HUES64 (cell line): Measurements from ENCODE around the gene AKNAD1.

Experiments
- H3K27ac ChIP-seq: 2 replicates; pipeline ENCODE4 v1.7.0; 2013; ENCODE audit warnings: low read depth, low read length, inconsistent platforms
- H3K27me3 ChIP-seq: 2 replicates; pipeline ENCODE4 v1.6.1; 2013; ENCODE audit warnings: mild to moderate bottlenecking, low read length; ENCODE audit not compliant: insufficient read depth
- H3K36me3 ChIP-seq: 2 replicates; pipeline ENCODE4 v1.6.1; 2013; ENCODE audit warnings: mild to moderate bottlenecking, low read length; ENCODE audit not compliant: insufficient read depth
- H3K4me1 ChIP-seq: 2 replicates; pipeline ENCODE4 v1.6.1; 2013; ENCODE audit warnings: mild to moderate bottlenecking, low read length, moderate library complexity; ENCODE audit not compliant: insufficient read depth
- H3K4me3 ChIP-seq: 2 replicates; pipeline ENCODE4 v1.5.1; 2013; ENCODE audit warnings: mild to moderate bottlenecking, low read length, moderate library complexity
- H3K9ac ChIP-seq: 2 replicates; pipeline ENCODE4 v1.6.1; 2013; ENCODE audit warnings: mild to moderate bottlenecking, low read depth, low read length
- H3K9me3 ChIP-seq: 2 replicates; pipeline ENCODE4 v1.6.1; 2013; ENCODE audit warnings: low read depth, low read length; ENCODE audit not compliant: insufficient read depth
- WGBS: fragments of 150-250, 120-280 bp; methylation state at CpG from one replicate; pipeline ENCODE4 v1.1.7; 2013; ENCODE audit warnings: missing lambda C conversion rate; 5-methylcytosine and 5-hydroxymethylcytosine counted together

Gene AKNAD1

DNA sequence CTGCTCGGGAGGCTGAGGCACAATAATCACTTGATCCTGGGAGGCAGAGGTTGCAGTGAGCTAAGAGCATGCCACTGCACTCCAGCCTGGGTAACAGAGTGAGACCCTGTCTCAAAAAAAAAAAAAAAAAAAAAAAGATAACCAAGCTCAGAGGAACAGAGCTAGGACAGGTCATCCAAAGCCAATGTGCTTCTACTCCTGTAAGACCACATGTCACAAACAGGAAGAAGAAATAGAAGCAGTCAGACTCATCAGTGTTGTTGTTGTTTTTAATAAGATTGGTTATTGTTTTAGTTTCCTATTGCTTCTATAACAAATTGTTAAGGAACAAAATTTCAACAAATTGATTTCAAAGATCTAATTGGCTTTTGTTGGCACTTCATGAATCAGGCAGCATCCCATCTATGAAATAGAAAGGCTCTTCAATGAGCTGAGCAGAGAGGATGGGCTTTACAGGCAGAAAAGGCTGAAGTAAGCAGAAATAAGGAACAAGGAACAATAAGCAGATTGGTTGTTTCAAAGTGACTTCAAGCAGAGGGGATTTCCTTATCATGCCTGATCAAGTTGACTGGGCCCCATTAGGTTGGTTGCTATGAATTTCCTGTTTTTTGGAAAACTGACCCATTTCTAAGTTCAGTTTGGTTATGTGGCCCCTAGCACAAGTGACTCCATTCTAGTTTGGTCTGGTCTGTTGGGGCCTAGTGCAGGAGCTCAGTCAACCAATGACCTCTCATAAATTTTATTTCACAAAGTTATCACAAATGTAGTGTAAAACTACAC lies 6.0 kb upstream of the AKNAD1 start:
- H3K9me3 ChIP-seq: no peaks in the 10 kb centered on the region
- H3K27me3 ChIP-seq: no peaks in the 10 kb centered on the region
- 83% methylated on average over 1 of the region's 1 CpG for WGBS
- H3K4me1 ChIP-seq: no peaks in the 10 kb centered on the region; the same call in 1 of the 2 replicates
- H3K36me3 ChIP-seq: no peaks in the 10 kb centered on the region
- H3K9ac ChIP-seq: no peak overlapping the region
- H3K27ac ChIP-seq: no peak overlapping the region
- H3K4me3 ChIP-seq: no peak overlapping the region

GRCh38 chr1:108862017-108862610 lies 5.2 kb upstream of the AKNAD1 start:
- no peaks in the 10 kb centered on the region for H3K27me3 ChIP-seq
- WGBS: 91% methylated on average over 6 of the region's 7 CpGs
- H3K4me1 ChIP-seq: no peaks in the 10 kb centered on the region; the same call in 1 of the 2 replicates
- no peak overlapping the region for H3K9ac ChIP-seq
- H3K4me3 ChIP-seq: no peak overlapping the region
- H3K36me3 ChIP-seq: no peaks in the 10 kb centered on the region
- H3K9me3 ChIP-seq: no peaks in the 10 kb centered on the region
- H3K27ac ChIP-seq: no peak overlapping the region

DNA sequence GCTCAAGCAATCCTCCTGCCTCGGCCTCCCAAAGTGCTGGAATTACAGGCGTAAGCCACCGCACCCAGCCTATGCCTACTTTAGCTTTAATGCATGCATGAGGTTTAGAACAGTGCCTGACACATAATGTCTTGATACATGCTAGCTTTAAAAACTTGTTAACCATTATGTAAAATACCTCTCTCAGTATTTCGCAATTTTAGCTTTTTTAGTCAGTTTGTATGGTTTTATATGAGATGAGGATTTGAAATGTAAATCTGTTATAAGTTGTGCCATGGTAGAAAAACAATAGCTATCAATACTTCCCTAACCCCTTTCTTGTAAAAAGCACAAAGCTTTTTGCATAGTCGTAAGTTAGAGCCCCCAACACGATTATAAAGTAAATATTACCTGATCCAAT lies 4.7 kb upstream of the AKNAD1 start:
- Histone ChIP-seq H3K4me1 (no peaks in the 10 kb centered on the region; the same call in 1 of the 2 replicates), H3K36me3 (no peaks in the 10 kb centered on the region), H3K27ac (no peak overlapping the region), H3K9ac (no peak overlapping the region), H3K9me3 (no peaks in the 10 kb centered on the region), H3K4me3 (no peak overlapping the region), H3K27me3 (no peaks in the 10 kb centered on the region)
- WGBS: 98% methylated on average over 5 of the region's 6 CpGs

DNA sequence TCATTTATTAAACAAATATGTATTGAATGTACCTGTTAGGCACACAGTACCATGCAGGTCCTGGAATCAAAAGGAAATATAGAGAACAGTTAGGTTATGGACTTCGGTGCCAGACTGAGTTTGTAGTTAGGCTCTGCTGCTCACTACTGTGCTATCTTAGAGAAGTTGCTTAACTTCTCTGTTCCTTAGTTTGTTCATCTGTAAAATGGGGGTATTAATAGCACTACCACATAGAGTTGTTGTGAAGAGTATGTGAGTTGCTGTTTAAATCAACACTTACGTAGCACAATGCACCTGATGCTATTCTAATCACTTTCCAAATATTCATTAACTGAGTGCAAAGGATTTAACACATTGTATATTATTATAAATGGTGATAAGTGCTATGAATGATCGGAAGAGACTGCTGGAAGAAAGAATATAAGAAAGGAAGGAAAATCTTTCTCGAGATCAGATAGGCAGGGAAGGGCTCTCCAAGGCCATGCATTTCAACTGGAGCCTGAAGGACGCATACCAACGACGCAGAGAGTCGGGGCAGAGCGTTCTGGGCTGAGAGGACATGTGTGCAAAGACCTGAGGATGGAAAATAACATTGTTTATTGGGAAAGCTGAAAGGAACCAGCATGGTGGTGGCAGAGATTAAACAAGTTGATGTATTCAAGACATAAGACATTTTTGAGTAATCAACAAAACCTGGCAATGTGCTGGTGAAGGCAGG lies 3.5 kb upstream of the AKNAD1 start:
- no peaks in the 10 kb centered on the region for H3K36me3 ChIP-seq
- 91% methylated on average over 8 of the region's 9 CpGs for WGBS
- no peaks in the 10 kb centered on the region; the same call in 1 of the 2 replicates for H3K4me1 ChIP-seq
- H3K27me3 ChIP-seq: no peaks in the 10 kb centered on the region
- H3K9me3 ChIP-seq: no peaks in the 10 kb centered on the region
- H3K27ac ChIP-seq: no peak overlapping the region
- no peak overlapping the region for H3K4me3 ChIP-seq
- H3K9ac ChIP-seq: no peak overlapping the region

DNA sequence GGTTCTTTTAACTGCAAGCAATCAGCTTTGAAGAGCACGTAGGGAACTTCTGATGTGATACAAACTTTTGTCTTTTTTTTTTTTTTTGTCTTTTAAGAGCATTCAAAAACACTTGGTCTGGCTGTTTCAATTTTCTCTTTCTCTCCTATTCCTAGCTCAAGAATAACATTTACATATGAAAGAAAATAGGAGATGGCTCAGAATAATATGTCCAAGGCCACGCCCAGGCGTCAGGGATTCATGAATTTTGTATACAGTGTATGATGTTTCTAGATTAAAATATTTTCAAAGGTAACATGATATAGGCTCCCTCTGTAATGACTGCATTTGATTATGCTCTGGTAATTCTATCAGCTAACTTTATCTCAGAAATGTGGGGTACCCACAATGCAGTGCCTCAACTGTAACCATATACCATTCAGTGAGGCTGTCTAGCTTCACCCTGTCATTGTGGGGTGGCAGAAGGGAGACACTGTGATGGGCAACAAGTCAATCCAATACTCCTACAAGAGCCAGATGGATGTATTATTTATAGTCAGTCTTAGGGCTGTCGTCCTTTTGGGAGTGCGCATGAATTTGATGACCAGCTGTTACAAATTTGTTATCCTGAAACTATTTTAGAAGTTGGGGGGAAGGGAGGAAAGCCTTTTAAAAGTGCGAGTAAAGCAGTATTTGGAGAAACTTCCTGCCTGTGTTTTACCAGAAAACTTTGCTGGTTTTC lies 1.5 kb upstream of the AKNAD1 start:
- Histone ChIP-seq H3K36me3 (no peaks in the 10 kb centered on the region), H3K27ac (no peak overlapping the region), H3K4me3 (no peak overlapping the region), H3K9me3 (no peaks in the 10 kb centered on the region), H3K9ac (no peak overlapping the region), H3K4me1 (no peaks in the 10 kb centered on the region; the same call in 1 of the 2 replicates), H3K27me3 (no peaks in the 10 kb centered on the region)
- 88% methylated on average over 6 of the region's 6 CpGs for WGBS

GRCh38 chr1:108854221-108855019 lies 2.5 kb downstream of the AKNAD1 start:
- Histone ChIP-seq H3K4me3 (no peak overlapping the region), H3K4me1 (no peaks in the 10 kb centered on the region; the same call in 1 of the 2 replicates), H3K9ac (no peak overlapping the region), H3K27ac (no peak overlapping the region), H3K27me3 (no peaks in the 10 kb centered on the region), H3K9me3 (no peaks in the 10 kb centered on the region), H3K36me3 (no peaks in the 10 kb centered on the region)
- 91% methylated on average over 2 of the region's 3 CpGs for WGBS

GRCh38 chr1:108852221-108852975 lies 4.5 kb downstream of the AKNAD1 start:
- H3K4me1 ChIP-seq: no peaks in the 10 kb centered on the region
- no peak overlapping the region for H3K4me3 ChIP-seq
- no peaks in the 10 kb centered on the region for H3K9me3 ChIP-seq
- no peak overlapping the region for H3K9ac ChIP-seq
- 92% methylated on average over 7 of the region's 7 CpGs for WGBS
- no peak overlapping the region for H3K27ac ChIP-seq
- H3K36me3 ChIP-seq: no peaks in the 10 kb centered on the region
- no peaks in the 10 kb centered on the region for H3K27me3 ChIP-seq

DNA sequence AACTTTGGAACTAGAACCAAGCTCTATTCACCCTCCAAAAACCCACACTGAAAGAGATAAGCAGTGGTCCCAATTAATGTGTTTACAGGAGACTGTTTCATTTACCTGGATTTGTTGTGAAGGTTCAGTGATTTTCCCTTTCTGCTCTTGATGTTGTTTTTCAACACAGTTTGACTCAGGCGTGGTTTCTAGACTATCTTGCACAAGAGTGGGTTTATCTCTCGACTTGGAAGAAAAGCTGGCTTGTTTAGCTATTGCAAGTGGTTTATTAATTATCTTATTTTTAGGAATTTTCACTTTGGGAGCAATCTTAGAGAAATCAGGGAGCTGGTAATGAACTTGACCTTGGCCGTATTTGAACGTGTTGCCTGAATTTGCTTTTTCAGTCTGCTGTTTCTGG lies 5.3 kb downstream of the AKNAD1 start:
- Histone ChIP-seq H3K27me3 (no peaks in the 10 kb centered on the region), H3K27ac (no peak overlapping the region), H3K9ac (no peak overlapping the region), H3K9me3 (no peaks in the 10 kb centered on the region), H3K36me3 (no peaks in the 10 kb centered on the region), H3K4me1 (no peaks in the 10 kb centered on the region), H3K4me3 (no peak overlapping the region)
- 89% methylated on average over 4 of the region's 4 CpGs for whole genome bisulfite sequencing

DNA sequence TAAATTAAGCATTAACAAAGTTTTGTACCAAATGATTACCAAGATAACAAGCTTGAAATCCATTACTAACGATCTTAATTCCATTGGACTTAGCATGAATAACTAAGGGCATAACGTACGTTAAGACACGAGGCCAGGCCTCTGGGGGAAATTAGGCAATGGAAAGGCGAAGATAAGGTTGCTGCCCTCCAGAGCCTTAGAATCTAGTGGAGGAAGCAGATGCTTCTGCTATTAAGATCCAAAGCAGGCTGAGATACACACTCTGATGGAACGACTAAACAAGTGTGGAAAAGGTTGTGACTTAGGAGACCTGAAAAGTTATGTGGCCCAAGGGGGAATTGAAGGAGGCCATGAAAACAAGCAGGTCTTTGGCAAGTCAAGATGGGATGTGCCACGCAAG lies 6.0 kb downstream of the AKNAD1 start:
- WGBS: 94% methylated on average over 7 of the region's 7 CpGs

DNA sequence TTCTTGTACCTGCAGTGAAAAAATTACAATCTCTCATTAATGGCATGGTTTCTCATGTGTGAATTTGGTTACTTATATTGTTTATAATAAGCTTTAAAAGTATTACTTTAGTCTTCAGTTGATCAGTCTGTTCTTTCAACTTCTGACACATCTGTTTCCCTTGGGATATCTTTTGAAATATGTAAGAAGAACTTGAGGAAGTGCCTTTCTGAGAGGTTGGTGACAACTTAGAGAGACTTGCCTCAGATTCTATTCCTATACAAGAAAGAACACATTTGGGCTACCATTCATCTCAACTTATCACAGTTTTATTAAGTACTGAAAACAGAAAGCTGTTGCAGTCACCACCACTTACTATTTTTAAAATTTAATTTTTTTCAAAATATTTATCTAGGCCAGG lies 8.1 kb downstream of the AKNAD1 start:
- no peak overlapping the region for H3K4me3 ChIP-seq
- H3K9me3 ChIP-seq: no peaks in the 10 kb centered on the region
- H3K27ac ChIP-seq: no peak overlapping the region
- no peaks in the 10 kb centered on the region for H3K4me1 ChIP-seq
- H3K27me3 ChIP-seq: no peaks in the 10 kb centered on the region
- H3K36me3 ChIP-seq: no peaks in the 10 kb centered on the region
- H3K9ac ChIP-seq: no peak overlapping the region

More for the DNA sequence above, 6.0 kb downstream of the AKNAD1 start:
- Histone ChIP-seq H3K27me3 (no peaks in the 10 kb centered on the region), H3K36me3 (no peaks in the 10 kb centered on the region), H3K9me3 (no peaks in the 10 kb centered on the region), H3K27ac (no peak overlapping the region), H3K9ac (no peak overlapping the region), H3K4me1 (no peaks in the 10 kb centered on the region), H3K4me3 (no peak overlapping the region)
